HG02840 (cell line): ENCODE data around the gene SECISBP2L.

Source experiments
- ATAC-seq: cut with Tn5 transposase; IDR thresholded peaks from one replicate; pipeline ENCODE4 v1.9.1; 2021; ENCODE audit warnings: mild to moderate bottlenecking, moderate library complexity, moderate number of reproducible peaks; ENCODE audit not compliant: unreplicated experiment, low FRiP score

SECISBP2L gene

GRCh38 chr15:49060710-49061495 lies 14.7 kb upstream of the SECISBP2L start:
- no peak for ATAC-seq

GRCh38 chr15:49059491-49059890 lies 13.2 kb upstream of the SECISBP2L start:
- no peak for ATAC-seq

- no peak for ATAC-seq
These were observed 12.3 kb upstream of the SECISBP2L start for GRCh38 chr15:49058559-49058958.

GRCh38 chr15:49055630-49056029 lies 9.4 kb upstream of the SECISBP2L start:
- no peak for ATAC-seq

GRCh38 chr15:49052662-49053061 lies 6.4 kb upstream of the SECISBP2L start:
- ATAC-seq, result no peak

- ATAC-seq, result no peak
These were observed 1.2 kb upstream of the SECISBP2L start for GRCh38 chr15:49047456-49047855.

- ATAC-seq, result peak; percentile 24
These were observed 461 bp downstream of the SECISBP2L start for GRCh38 chr15:49045751-49046219.

GRCh38 chr15:49044766-49045606 lies 1.3 kb downstream of the SECISBP2L start:
- peak; percentile 3 for ATAC-seq

- ATAC-seq, result no peak
These were observed 2.2 kb downstream of the SECISBP2L start for GRCh38 chr15:49044002-49044401.

- ATAC-seq, result no peak
These were observed 4.1 kb downstream of the SECISBP2L start for GRCh38 chr15:49042165-49042564.

- no peak for ATAC-seq
These were observed 4.8 kb downstream of the SECISBP2L start for GRCh38 chr15:49041426-49041825.

- no peak for ATAC-seq
These were observed 6.1 kb downstream of the SECISBP2L start for GRCh38 chr15:49040151-49040550.

- no peak for ATAC-seq
These were observed 7.9 kb downstream of the SECISBP2L start for GRCh38 chr15:49038382-49038781.

GRCh38 chr15:49037546-49037940 lies 8.7 kb downstream of the SECISBP2L start:
- ATAC-seq, result no peak

GRCh38 chr15:49036650-49037545 lies 9.3 kb downstream of the SECISBP2L start:
- ATAC-seq, result no peak

GRCh38 chr15:49035825-49036224 lies 10.4 kb downstream of the SECISBP2L start:
- ATAC-seq, result no peak

- no peak for ATAC-seq
These were observed 13.6 kb downstream of the SECISBP2L start for GRCh38 chr15:49032601-49033145.

- no peak for ATAC-seq
These were observed 14.4 kb downstream of the SECISBP2L start for GRCh38 chr15:49031804-49032203.

- ATAC-seq, result no peak
These were observed 19.5 kb downstream of the SECISBP2L start for GRCh38 chr15:49026700-49027099.

GRCh38 chr15:49024840-49025239 lies 21.4 kb downstream of the SECISBP2L start:
- no peak for ATAC-seq
